HepG2 (cell line): ENCODE data around the gene CCDC148. TPM values are rescaled to one million over a fixed set of nuclear protein-coding genes. Genes with fewer than 3 reads are reported as not detected.

Experiments used
- EHMT2 ChIP-seq: fragments of 200-600 bp; sonication (generic); IDR thresholded peaks from 2 replicates; pipeline ENCODE4 v1.7.0; 2017; ENCODE audit warnings: antibody characterized with exemption, low read depth, low read length, borderline replicate concordance
- FOSL1 ChIP-seq: sonication (generic); formaldehyde crosslinking; IDR thresholded peaks from 2 replicates; pipeline ENCODE4 v1.9.0; 2021; ENCODE audit warnings: missing genetic modification reagents, borderline replicate concordance
- GABPB1 ChIP-seq: IDR thresholded peaks from 2 replicates; pipeline ENCODE4 v1.6.1; 2016; ENCODE audit warnings: mild to moderate bottlenecking, missing genetic modification reagents, moderate library complexity, missing compliant biosample characterization
- HNF4A ChIP-seq: sonication (generic); formaldehyde crosslinking; IDR thresholded peaks from 2 replicates; pipeline ENCODE4 v1.4.0; 2020; ENCODE audit warnings: missing genetic modification reagents
- JARID2 ChIP-seq: sonication (generic); formaldehyde crosslinking; IDR thresholded peaks from 2 replicates; pipeline ENCODE4 v1.8.1; 2023; ENCODE audit warnings: missing genetic modification reagents, inconsistent platforms; ENCODE audit not compliant: insufficient replicate concordance
- REST ChIP-seq, 2 experiments: IDR thresholded peaks; 2 replicates each; pipeline ENCODE4 v1.6.1; 2011 to 2012; ENCODE audit warnings: low read length in 2 of 2, borderline replicate concordance in 1 of 2, low read depth in 1 of 2, mild to moderate bottlenecking in 1 of 2, moderate library complexity in 1 of 2
- SOX5 ChIP-seq: IDR thresholded peaks from 2 replicates; pipeline ENCODE4 v1.6.1; 2016; ENCODE audit warnings: borderline replicate concordance
- SRSF4 ChIP-seq: fragments of 200-400 bp; formaldehyde crosslinking; IDR thresholded peaks from one replicate; pipeline ENCODE4 v1.6.1; 2018; ENCODE audit warnings: mild to moderate bottlenecking, low read depth, low read length, moderate library complexity; ENCODE audit not compliant: poor library complexity, severe bottlenecking
- ZBTB39 ChIP-seq: sonication (generic); formaldehyde crosslinking; IDR thresholded peaks from 2 replicates; pipeline ENCODE4 v1.5.0; 2020; ENCODE audit warnings: missing genetic modification reagents
- ZHX1 ChIP-seq: sonication (generic); formaldehyde crosslinking; IDR thresholded peaks from 2 replicates; pipeline ENCODE4 v1.8.1; 2022; ENCODE audit warnings: low read depth, mild to moderate bottlenecking, missing genetic modification reagents
- ZNF101 ChIP-seq: sonication (generic); formaldehyde crosslinking; IDR thresholded peaks from 2 replicates; pipeline ENCODE4 v1.4.0; 2020; ENCODE audit warnings: mild to moderate bottlenecking, low read depth, missing genetic modification reagents, borderline replicate concordance
- ZNF577 ChIP-seq: sonication (generic); formaldehyde crosslinking; IDR thresholded peaks from 2 replicates; pipeline ENCODE4 v1.4.0; 2020; ENCODE audit warnings: mild to moderate bottlenecking, low read depth, missing genetic modification reagents, borderline replicate concordance
- polyA plus RNA-seq, 8 experiments: library from polyadenylated mRNA; depleted of rRNA in 3 of 8; stranded (reverse) in 7 of 8; unstranded in 1 of 8; fragments of >200 nt; fragmentation: Illumina TruSeq in 4 of 8; extraction: Trizol in 4 of 8; gene quantifications; 2 replicates each; pipeline versions ENCODE4 v1.2.1 to v1.2.3, GENCODE V29; 2011 to 2016; ENCODE audit warnings: low read depth in 4 of 8, missing spikeins in 1 of 8, mixed read lengths in 1 of 8; ENCODE audit not compliant: insufficient read depth in 1 of 8
- total RNA-seq, 5 experiments: library from RNA; depleted of rRNA; stranded (reverse); fragments of >200 nt; fragmentation: Illumina TruSeq; extraction: Trizol; gene quantifications; 2 replicates each; pipeline ENCODE4 v1.2.3, GENCODE V29; 2016; ENCODE audit warnings: low read depth in 1 of 5

The CCDC148 gene
- total and polyA plus RNA-seq, 2 of the 13 experiments (the other 11 are each of a cell fraction or from before 2014, with no cell fraction given) = 0.30 to 0.49 TPM

- TF ChIP-seq ZHX1 (CRISPR knock-in tag) (0 out of 2 replicates have a peak, but pooled peaks have one; percentile 31), FOSL1 (no peak), JARID2 (no peak), EHMT2 (no peak), ZBTB39 (CRISPR knock-in tag) (no peak), ZNF577 (CRISPR knock-in tag) (no peak), HNF4A (no peak), SRSF4 (no peak), REST (IDR thresholded peaks at IDR 0.05; ENCODE audit: borderline replicate concordance in 1 of 2, low read depth in 1 of 2, low read length in 2 of 2) (no peak), SOX5 (CRISPR knock-in tag) (no peak), ZNF101 (no peak), GABPB1 (CRISPR knock-in tag) (no peak)
Observed at GRCh38 chr2:158456309-158457066, at the start of gene CCDC148, which contains the start of gene PKP4 (continued).
